Esophagus squamous epithelium (tissue), 5 donors: ENCODE measurements around the gene FAM236D. TPM values are rescaled to one million over a fixed set of nuclear protein-coding genes. Genes with fewer than 3 reads are reported as not detected.
"Not testable (repeated sequence)": the region's sequence is repeated elsewhere in the genome, so short reads cannot be mapped to it uniquely, and the experiment has no call there.

Source experiments
- DNase-seq: peaks from one replicate; lab custom pipeline; 2025; lab: John Stamatoyannopoulos, UW
- H3K27ac ChIP-seq, 4 donors: fragments of 200-600 bp; sonication (generic); one replicate each; pipeline ENCODE4 v1.5.1; 2016 to 2019; ENCODE audit warnings: mild to moderate bottlenecking in 1 of 4
- H3K27me3 ChIP-seq, 4 donors: fragments of 200-600 bp; sonication (generic); 1 replicate in 3 of 4; 2 replicates in 1 of 4; pipeline versions ENCODE4 v1.5.1 to v1.6.0; 2017 to 2021; ENCODE audit warnings: antibody characterized with exemption in 1 of 4
- H3K36me3 ChIP-seq, 3 donors: fragments of 200-600 bp; sonication (generic); one replicate each; pipeline ENCODE4 v1.5.1; 2016 to 2019
- H3K4me1 ChIP-seq, 3 donors: fragments of 200-600 bp; sonication (generic); one replicate each; pipeline ENCODE4 v1.5.1; 2017 to 2019
- H3K4me3 ChIP-seq, 4 donors: fragments of 200-600 bp; sonication (generic); 1 replicate in 3 of 4; 2 replicates in 1 of 4; pipeline ENCODE4 v1.5.1; 2016 to 2019; ENCODE audit warnings: mild to moderate bottlenecking in 2 of 4, moderate library complexity in 1 of 4
- H3K9me3 ChIP-seq, 3 donors: fragments of 200-600 bp; sonication (generic); one replicate each; pipeline ENCODE4 v1.5.1; 2016 to 2019
- WGBS, 2 donors: methylation state at CpG; one replicate each; pipeline ENCODE4 v1.1.5; 2018; 5-methylcytosine and 5-hydroxymethylcytosine counted together
- intact Hi-C: fragments of 100-400 bp; cut with DNase I; formaldehyde crosslinking; loops from one replicate; pipeline ENCODE4 v1.15.0; 2022
- total RNA-seq, 4 donors: library from RNA; depleted of rRNA; stranded (reverse); fragments of >200 nt; gene quantifications; one replicate each; pipeline ENCODE4 v1.1.0, GENCODE V29; 2016
- donor health status: DM: yes; HTN: yes; CAD: no.

Gene FAM236D
- total RNA-seq, result not detected

DNA sequence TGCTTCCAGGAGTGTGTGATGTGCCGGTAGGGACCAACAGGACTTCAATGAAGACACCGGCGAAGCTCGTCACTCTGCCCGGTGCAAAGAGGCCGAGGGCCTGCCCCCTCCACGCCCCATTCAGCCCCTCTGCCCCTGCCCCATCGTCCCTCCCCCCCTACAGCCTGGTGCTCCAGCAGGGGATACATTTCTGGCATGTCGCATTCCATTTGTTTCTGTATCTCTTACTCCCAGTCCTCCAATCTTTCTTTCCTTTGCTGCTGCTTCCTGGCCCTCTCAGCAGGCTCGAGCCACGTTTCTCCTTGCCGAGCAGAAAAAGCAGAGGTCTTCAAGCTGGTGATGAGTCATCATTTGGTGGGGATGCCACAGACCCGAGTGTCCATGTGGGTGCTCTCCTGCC lies at the start of gene FAM236D:
Gene FAM236D (minus strand): TSS at position 101 of the 400 bp plus-strand sequence. CDS start 100 bp downstream, at position 1.
- H3K36me3 ChIP-seq, intact Hi-C loops, H3K4me1 ChIP-seq, DNase-seq, H3K4me3 ChIP-seq, H3K27me3 ChIP-seq, H3K9me3 ChIP-seq, H3K27ac ChIP-seq: not testable (repeated sequence)
- no CpG with 5 or more reads among the region's 13 CpGs for WGBS, 2 donors

DNA sequence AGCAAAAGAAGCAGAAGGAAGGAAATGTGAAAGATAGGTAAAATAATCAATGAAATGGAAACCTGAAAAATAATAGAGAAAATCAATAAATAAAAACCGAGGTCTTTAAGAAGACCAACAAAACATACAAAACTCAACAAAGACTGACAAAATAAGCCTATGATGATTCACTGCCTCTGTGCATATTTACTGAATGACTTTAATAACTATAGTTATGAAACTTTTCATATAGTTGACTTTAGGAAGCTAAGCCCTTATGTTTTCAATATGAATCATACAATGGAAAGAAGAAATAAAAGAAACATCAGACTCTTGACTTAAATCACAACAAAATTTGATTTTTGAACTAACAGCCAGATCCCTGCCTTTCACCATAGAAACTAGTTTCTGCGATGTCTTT lies 29.5 kb upstream of the FAM236D start:
- H3K36me3 ChIP-seq, H3K27me3 ChIP-seq, H3K9me3 ChIP-seq, H3K4me1 ChIP-seq, DNase-seq, intact Hi-C loops, H3K4me3 ChIP-seq, H3K27ac ChIP-seq: not testable (repeated sequence)
- no CpG with 5 or more reads among the region's 2 CpGs for WGBS, 2 donors

DNA sequence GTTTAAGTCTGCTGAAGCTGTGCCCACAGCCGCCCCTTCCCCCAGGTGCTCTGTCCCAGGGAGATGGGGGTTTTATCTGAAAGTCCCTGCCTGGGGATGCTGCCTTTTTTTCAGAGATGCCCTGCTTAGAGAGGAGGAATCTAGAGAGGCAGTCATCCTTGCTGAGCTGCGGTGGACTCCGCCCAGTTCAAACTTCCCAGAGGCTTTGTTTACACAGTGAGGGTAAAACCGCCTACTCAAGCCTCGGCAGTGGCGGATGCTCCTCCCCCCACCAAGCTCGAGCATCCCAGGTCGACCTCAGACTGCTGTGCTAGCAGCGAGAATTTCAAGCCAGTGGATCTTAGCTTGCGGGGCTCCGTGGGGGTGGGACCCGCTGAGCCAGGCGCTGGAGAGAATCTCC lies 22.7 kb upstream of the FAM236D start:
- H3K27me3 ChIP-seq, intact Hi-C loops, H3K27ac ChIP-seq, H3K36me3 ChIP-seq, H3K9me3 ChIP-seq, H3K4me3 ChIP-seq, DNase-seq, H3K4me1 ChIP-seq: not testable (repeated sequence)
- no CpG with 5 or more reads among the region's 13 CpGs for WGBS, 2 donors

DNA sequence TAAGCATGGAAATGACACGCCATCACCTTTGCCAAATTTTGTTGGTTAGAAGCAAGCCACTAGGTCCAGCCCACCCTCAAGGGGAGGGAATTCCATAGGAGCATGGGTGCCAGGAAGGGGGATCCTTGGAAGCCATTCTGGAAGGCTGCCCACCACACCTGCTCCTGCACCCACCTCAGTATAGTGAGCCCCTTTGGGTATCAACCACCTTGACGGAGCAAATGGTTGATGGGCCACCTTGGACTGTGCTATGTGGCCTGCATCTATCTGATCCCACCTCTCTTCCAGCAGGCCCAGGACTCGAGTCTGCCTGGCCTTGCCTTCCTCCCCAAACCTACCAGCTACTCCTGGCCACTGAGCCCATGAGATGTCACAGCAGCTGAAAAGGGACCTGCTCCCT lies 17.6 kb downstream of the FAM236D start:
- H3K4me3 ChIP-seq, H3K4me1 ChIP-seq, H3K27ac ChIP-seq, H3K36me3 ChIP-seq, DNase-seq, intact Hi-C loops, H3K9me3 ChIP-seq, H3K27me3 ChIP-seq: not testable (repeated sequence)
- no CpG with 5 or more reads among the region's 3 CpGs for whole genome bisulfite sequencing, 2 donors

DNA sequence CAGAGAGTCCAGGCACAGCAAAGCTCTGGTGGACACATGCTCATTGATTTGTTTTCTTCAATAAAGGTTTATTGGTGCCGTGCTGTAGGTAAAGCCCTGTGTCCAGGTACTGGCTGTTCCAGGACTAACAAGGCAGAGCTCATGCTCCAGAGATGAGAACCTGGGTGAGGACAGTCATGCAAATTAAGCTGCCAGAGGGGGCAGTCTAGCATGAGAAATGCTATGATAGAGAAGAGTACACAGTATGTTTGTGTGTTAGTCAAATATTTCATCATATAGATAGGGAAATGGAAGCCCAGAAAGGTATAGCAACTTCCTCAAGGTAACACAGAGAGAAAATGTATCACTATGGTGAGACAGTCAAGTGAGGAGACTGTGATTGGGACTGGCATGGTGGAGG lies 19.9 kb downstream of the FAM236D start:
- H3K9me3 ChIP-seq, DNase-seq, H3K4me3 ChIP-seq, H3K36me3 ChIP-seq, H3K27me3 ChIP-seq, intact Hi-C loops, H3K4me1 ChIP-seq, H3K27ac ChIP-seq: not testable (repeated sequence)
- WGBS, 2 donors, result no CpG with 5 or more reads among the region's 1 CpG

DNA sequence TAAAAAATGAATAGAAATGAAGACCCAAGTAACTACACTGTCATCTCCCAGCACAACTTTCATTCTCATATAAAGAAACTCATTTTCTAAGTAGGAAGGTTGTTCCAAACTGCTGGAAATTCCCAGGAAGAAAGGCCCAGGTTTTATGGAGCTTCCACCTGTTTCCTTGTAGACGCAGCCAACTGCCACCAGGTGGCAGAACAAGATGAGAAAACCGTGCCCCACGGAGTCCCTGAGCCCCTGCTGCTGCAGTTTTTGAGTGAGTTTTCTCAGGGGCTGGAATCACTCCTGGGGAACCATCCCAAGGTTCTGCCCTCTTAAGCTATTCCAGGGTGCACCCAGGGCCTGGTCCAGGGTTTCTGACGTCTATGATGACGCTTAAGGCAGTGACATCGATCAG lies 24.0 kb downstream of the FAM236D start:
- H3K36me3 ChIP-seq, H3K27ac ChIP-seq, H3K4me1 ChIP-seq, H3K9me3 ChIP-seq, H3K4me3 ChIP-seq, H3K27me3 ChIP-seq, DNase-seq, intact Hi-C loops: not testable (repeated sequence)
- no CpG with 5 or more reads among the region's 6 CpGs for WGBS, 2 donors

DNA sequence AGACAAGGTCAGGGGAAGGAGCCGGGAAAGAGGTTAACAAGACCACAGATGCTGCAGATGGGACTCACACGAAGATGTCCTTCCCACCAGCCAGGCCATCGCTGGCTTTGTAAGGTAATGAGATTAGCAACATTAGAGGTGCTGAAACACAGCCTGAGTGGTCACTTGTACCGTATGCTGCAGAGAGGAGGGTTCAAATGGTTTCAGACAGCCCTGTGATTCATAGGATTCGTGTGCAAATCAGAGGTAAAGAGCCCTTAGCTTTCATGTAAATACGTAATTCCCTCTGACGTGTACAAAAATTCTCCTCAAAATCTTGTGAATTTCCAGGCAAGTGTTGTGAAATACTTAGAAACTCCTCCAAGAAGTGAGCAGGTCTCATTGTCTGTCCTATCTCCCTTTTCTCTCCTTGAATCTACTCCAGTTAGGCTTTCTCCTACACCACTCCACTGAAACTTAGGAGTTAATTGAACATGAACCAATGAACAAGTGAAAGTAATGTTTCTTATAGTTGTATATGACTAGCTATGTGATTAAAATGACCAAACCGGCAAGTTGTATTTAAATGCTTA lies 24.6 kb downstream of the FAM236D start:
- intact Hi-C loops, H3K27ac ChIP-seq, H3K36me3 ChIP-seq, H3K9me3 ChIP-seq, H3K27me3 ChIP-seq, H3K4me1 ChIP-seq, H3K4me3 ChIP-seq, DNase-seq: not testable (repeated sequence)
- no CpG with 5 or more reads among the region's 8 CpGs for WGBS, 2 donors

DNA sequence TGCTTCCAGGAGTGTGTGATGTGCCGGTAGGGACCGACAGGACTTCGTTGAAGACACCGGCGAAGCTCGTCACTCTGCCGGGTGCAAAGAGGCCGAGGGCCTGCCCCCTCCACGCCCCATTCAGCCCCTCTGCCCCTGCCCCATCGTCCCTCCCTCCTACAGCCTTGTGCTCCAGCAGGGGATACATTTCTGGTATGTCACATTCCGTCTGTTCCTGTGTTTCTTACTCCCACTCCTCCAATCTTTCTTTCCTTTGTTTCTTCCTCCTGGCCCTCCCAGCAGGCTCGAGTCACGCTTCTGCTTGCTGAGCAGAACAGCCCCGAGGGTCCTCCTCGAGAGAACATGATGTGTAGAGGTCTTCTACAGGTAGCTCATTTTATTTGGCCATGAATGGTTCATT lies 25.4 kb downstream of the FAM236D start, which contains the start of gene FAM236B:
Gene FAM236B (minus strand): TSS at position 101 of the 400 bp plus-strand sequence. CDS start 100 bp downstream, at position 1.
- WGBS, 2 donors, result no CpG with 5 or more reads among the region's 15 CpGs
- intact Hi-C loops, H3K4me3 ChIP-seq: not testable (repeated sequence)

DNA sequence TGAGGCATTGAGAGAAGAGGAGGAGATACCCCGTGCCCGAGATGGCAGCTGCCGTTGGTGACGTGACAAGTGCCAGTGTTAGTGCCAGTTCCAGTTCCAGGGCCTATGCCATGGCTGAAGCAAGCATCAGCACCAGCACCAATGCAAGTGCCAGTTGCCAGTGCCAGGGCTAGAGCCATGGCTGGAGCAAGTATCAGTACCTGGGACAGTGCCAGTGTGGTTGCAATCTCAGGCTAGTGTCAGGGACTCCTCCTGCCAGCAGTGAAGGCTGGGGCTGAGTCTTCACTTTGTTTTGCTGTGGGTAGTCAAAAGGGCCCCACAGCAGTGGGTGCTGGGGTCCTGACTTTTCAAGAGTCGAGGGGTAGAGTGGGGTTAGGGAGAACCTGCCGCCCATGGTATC lies 29.9 kb downstream of the FAM236D start:
- WGBS, 2 donors, result no CpG with 5 or more reads among the region's 6 CpGs
- H3K36me3 ChIP-seq, H3K4me1 ChIP-seq, intact Hi-C loops, H3K27me3 ChIP-seq, DNase-seq, H3K27ac ChIP-seq, H3K4me3 ChIP-seq, H3K9me3 ChIP-seq: not testable (repeated sequence)

More for the DNA sequence above, 25.4 kb downstream of the FAM236D start, which contains the start of gene FAM236B:
- DNase-seq, H3K27ac ChIP-seq, H3K9me3 ChIP-seq, H3K36me3 ChIP-seq, H3K27me3 ChIP-seq, H3K4me1 ChIP-seq: not testable (repeated sequence)

DNA sequence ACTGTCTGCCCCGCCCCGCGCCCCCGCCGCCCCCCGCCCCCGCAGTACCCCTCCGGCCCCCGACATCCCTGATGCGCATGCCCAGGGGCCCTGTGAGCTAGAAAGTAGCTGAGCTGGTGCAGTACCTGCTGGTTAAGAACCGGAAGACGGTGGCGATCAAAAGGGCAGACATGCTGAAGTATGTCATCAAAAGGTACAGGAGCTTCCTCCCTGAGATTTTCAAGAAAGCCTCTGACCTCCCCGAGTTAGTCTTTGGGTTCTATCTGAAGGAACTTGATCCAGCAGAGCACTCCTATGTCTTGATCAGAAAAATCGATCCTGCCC lies 30.6 kb downstream of the FAM236D start:
- intact Hi-C loops, H3K36me3 ChIP-seq, H3K4me1 ChIP-seq, H3K9me3 ChIP-seq, H3K27me3 ChIP-seq, H3K4me3 ChIP-seq, H3K27ac ChIP-seq, DNase-seq: not testable (repeated sequence)
- no CpG with 5 or more reads among the region's 15 CpGs for WGBS, 2 donors

DNA sequence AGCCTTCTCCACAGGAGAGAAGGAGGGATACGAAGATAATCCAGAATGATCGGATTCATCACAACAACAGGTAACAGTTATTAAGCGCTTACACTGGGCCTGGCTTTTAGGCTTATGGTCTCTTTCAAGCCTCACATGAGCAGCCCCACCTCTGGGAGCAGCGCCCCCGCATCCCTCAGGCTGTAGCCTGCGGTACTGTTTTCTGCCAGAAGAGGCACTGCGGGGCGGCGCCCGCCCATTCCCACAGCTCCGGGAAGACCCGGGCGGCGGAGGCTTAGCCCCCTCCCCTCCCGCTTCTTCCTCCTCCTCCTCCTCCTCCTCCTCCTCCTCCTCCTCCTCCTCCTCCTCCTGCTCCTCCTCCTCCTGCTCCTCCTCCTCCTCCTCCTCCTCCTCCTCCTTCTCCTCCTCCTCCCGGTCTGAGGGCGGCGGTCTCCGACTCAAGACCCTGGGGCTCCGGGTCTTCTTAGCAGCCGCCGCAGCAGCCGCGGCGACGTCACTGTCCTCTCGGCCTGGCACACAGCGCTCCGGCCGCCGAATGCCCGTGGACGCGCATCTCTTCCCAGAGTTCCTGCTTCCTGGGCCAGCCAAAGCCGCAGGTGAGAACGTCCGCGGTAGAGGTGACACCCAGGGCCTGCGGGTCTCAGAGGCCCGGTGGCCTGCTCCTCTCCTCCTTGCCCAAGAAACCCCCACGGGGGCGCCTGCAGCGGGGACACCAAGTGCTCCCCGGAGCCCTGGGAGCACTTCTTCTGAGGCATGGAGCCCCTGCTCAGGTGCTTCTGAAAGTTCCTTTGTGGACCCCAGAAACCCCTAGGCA lies 31.1 kb downstream of the FAM236D start, which contains the start of gene DMRTC1B:
Gene DMRTC1B (plus strand): TSS at position 238 of the 814 bp plus-strand sequence. CDS start 68,246 bp downstream, outside the sequence.
- H3K9me3 ChIP-seq, H3K4me1 ChIP-seq, H3K27ac ChIP-seq, H3K36me3 ChIP-seq, H3K27me3 ChIP-seq, intact Hi-C loops, H3K4me3 ChIP-seq, DNase-seq: not testable (repeated sequence)
- no CpG with 5 or more reads among the region's 44 CpGs for WGBS, 2 donors

DNA sequence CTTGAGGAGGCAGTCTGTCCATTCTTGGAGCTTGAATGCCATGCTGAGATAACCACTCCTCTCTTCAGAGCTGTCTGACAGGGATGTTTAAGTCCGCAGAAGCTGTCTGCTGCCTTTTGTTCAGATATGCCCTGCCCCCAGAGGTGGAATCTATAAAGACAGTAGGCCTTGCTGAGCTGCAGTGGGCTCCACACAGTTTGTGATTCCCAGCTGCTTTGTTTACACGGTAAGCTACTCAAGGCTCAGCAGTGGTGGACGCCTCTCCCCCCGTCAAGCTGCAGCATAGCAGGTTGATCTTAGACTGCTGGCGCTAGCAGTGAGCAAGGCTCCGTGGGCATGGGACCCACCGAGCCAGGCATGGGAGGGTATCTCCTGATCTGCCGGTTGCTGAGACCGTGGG lies 47.6 kb downstream of the FAM236D start:
- no CpG with 5 or more reads among the region's 9 CpGs for WGBS, 2 donors

More for the DNA sequence above, 47.6 kb downstream of the FAM236D start:
- intact Hi-C loops, H3K9me3 ChIP-seq, H3K4me3 ChIP-seq, DNase-seq, H3K27me3 ChIP-seq, H3K36me3 ChIP-seq, H3K4me1 ChIP-seq, H3K27ac ChIP-seq: not testable (repeated sequence)
